Vagina (tissue), 2 donors: ENCODE results near the gene DNAJC3. TPM values are rescaled to one million over a fixed set of nuclear protein-coding genes. Genes with fewer than 3 reads are reported as not detected.
"Not testable (repeated sequence)": the region's sequence is repeated elsewhere in the genome, so short reads cannot be mapped to it uniquely, and the experiment has no call there.

Experiments
- DNase-seq, 2 donors: peaks; one replicate each; pipeline ENCODE4 v3.0.0-alpha.2; 2017; ENCODE audit errors: extremely low spot score in 2 of 2
- H3K27ac ChIP-seq: fragments of 200-600 bp; sonication (generic); one replicate; pipeline ENCODE4 v1.5.1; 2019
- H3K27me3 ChIP-seq: fragments of 200-600 bp; sonication (generic); one replicate; pipeline ENCODE4 v1.5.1; 2019
- H3K36me3 ChIP-seq, 2 donors: fragments of 200-600 bp; sonication (generic); one replicate each; pipeline ENCODE4 v1.5.1; 2017 to 2019
- H3K4me1 ChIP-seq: fragments of 200-600 bp; sonication (generic); one replicate; pipeline ENCODE4 v1.5.1; 2019
- H3K4me3 ChIP-seq, 2 donors: fragments of 200-600 bp; sonication (generic); 1 replicate in 1 of 2; 2 replicates in 1 of 2; pipeline ENCODE4 v1.5.1; 2016 to 2019
- H3K9me3 ChIP-seq: fragments of 200-600 bp; sonication (generic); one replicate; pipeline ENCODE4 v1.5.1; 2019
- POLR2A ChIP-seq, 2 donors: fragments of 450-650 bp; IDR thresholded peaks; one replicate each; pipeline ENCODE4 v1.6.1; 2017; ENCODE audit warnings: antibody characterized with exemption in 2 of 2, mild to moderate bottlenecking in 2 of 2, moderate library complexity in 2 of 2
- POLR2AphosphoS5 ChIP-seq, 2 donors: sonication (generic); formaldehyde crosslinking; IDR thresholded peaks; one replicate each; pipeline ENCODE4 v1.9.0; 2017; ENCODE audit warnings: antibody characterized with exemption in 2 of 2, mild to moderate bottlenecking in 2 of 2, low read depth in 1 of 2; ENCODE audit not compliant: insufficient read depth in 1 of 2
- intact Hi-C: fragments of 100-400 bp; cut with DNase I; formaldehyde crosslinking; loops from one replicate; pipeline ENCODE4 v1.15.1; 2023
- total RNA-seq: library from RNA; depleted of rRNA; stranded (reverse); fragments of >200 nt; gene quantifications from one replicate; pipeline ENCODE4 v1.2.3, GENCODE V29; 2016
- TF ChIP-seq, protein P1 (sequence below), 3 experiments: fragments of 450-650 bp in 2 of 3; fragments of 200-600 bp in 1 of 3; sonication (generic) in 1 of 3; IDR thresholded peaks; one replicate each; pipeline ENCODE4 v1.5.1; 2017 to 2019; ENCODE audit warnings: antibody characterized with exemption in 3 of 3, mild to moderate bottlenecking in 2 of 3, moderate library complexity in 2 of 3

DNAJC3 gene
- total RNA-seq, 1 donor from 2014 or later: 33.1 TPM

GRCh38 chr13:95784900-95785290 is 108.0 kb downstream of the DNAJC3 start:
- no peak for DNase-seq
- Histone ChIP-seq H3K9me3 (no peaks in the 10 kb centered on the region), H3K4me3 (no peak overlapping the region), H3K36me3 (peaks cover 0 to 21% of the 10 kb centered on the region in 2 donors), H3K27me3 (no peaks in the 10 kb centered on the region), H3K27ac (no peak overlapping the region), H3K4me1 (peaks cover 11% of the 10 kb centered on the region)
- intact Hi-C loops: no loop called here
- TF ChIP-seq, protein P1, sequence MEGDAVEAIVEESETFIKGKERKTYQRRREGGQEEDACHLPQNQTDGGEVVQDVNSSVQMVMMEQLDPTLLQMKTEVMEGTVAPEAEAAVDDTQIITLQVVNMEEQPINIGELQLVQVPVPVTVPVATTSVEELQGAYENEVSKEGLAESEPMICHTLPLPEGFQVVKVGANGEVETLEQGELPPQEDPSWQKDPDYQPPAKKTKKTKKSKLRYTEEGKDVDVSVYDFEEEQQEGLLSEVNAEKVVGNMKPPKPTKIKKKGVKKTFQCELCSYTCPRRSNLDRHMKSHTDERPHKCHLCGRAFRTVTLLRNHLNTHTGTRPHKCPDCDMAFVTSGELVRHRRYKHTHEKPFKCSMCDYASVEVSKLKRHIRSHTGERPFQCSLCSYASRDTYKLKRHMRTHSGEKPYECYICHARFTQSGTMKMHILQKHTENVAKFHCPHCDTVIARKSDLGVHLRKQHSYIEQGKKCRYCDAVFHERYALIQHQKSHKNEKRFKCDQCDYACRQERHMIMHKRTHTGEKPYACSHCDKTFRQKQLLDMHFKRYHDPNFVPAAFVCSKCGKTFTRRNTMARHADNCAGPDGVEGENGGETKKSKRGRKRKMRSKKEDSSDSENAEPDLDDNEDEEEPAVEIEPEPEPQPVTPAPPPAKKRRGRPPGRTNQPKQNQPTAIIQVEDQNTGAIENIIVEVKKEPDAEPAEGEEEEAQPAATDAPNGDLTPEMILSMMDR (IDR thresholded peaks at IDR 0.05): no peak
- no peak for TF ChIP-seq POLR2AphosphoS5 (IDR thresholded peaks at IDR 0.05; ENCODE audit: insufficient read depth in 1 of 2, low read depth in 1 of 2)
- no peak for TF ChIP-seq POLR2A (IDR thresholded peaks at IDR 0.05)

GRCh38 chr13:95787356-95788099 is 110.6 kb downstream of the DNAJC3 start:
- peaks cover 0 to 36% of the 10 kb centered on the region in 2 donors for H3K36me3 ChIP-seq
- H3K4me3 ChIP-seq: no peak overlapping the region
- no peaks in the 10 kb centered on the region for H3K9me3 ChIP-seq
- no peaks in the 10 kb centered on the region for H3K27me3 ChIP-seq
- H3K4me1 ChIP-seq: peaks cover 11% of the 10 kb centered on the region
- no peak for DNase-seq
- TF ChIP-seq POLR2AphosphoS5 (IDR thresholded peaks at IDR 0.05; ENCODE audit: insufficient read depth in 1 of 2, low read depth in 1 of 2): no peak
- TF ChIP-seq POLR2A (IDR thresholded peaks at IDR 0.05): no peak
- TF ChIP-seq, protein P1 (IDR thresholded peaks at IDR 0.05): no peak
- no peak overlapping the region for H3K27ac ChIP-seq
- intact Hi-C loops: no loop called here

GRCh38 chr13:95788100-95788463 is 111.1 kb downstream of the DNAJC3 start:
- no peak for DNase-seq
- Histone ChIP-seq H3K9me3 (no peaks in the 10 kb centered on the region), H3K4me1 (peaks cover 11% of the 10 kb centered on the region), H3K27ac (no peak overlapping the region), H3K27me3 (no peaks in the 10 kb centered on the region), H3K4me3 (no peak overlapping the region), H3K36me3 (peaks cover 0 to 40% of the 10 kb centered on the region in 2 donors)
- TF ChIP-seq POLR2AphosphoS5 (IDR thresholded peaks at IDR 0.05; ENCODE audit: insufficient read depth in 1 of 2, low read depth in 1 of 2): no peak
- intact Hi-C loops: no loop called here

DNA sequence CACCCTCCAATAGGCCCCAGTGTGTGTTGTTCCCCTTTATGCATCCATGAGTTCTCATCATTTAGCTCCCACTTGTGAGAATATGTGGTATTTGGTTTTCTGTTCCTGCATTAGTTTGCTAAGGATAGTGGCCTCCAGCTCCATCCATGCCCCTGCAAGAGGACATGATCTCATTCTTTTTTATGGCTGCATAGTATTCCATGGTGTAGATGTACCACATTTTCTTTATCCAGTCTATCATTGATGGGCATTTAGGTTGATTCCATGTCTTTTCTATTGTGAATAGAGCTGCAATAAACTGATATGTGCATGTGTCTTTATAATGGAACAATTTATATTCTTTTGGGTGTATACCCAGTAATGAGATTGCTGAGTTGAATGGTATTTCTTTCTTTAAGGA is 112.4 kb downstream of the DNAJC3 start:
- H3K4me1 ChIP-seq, H3K9me3 ChIP-seq, H3K27me3 ChIP-seq, H3K4me3 ChIP-seq, intact Hi-C loops, H3K27ac ChIP-seq, DNase-seq: not testable (repeated sequence)
- peaks cover 0 to 46% of the 10 kb centered on the region in 2 donors for H3K36me3 ChIP-seq

DNA sequence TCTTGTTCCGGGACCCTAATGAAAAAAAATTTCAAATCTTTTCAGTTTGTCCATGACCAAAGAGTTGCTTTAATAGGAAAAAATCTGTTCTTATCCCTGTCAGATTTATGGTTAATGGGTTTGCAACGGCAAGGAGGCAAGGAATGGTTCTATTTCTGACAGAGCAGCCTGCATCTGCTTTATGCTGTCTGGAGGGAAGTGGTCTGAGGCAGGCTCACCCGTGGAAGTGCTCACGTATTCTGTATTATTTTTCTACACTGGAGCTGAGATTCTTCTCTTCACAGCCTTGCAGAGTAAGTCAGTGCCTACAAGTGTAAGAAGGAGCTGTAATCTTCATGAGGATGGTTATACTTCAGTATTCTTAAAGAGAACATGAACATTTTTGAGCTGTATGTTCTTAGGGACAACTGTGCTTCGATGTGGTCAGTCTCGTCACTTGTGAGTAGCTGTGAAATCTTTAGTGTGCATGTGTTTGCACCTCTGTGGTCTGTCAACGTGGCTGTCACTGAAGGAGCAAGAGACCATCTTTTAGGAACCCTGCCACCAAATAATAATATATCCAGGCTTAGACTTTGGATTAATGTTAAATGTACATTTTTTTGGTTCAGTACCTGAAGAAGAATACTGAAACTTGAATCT is 114.3 kb downstream of the DNAJC3 start:
- Histone ChIP-seq H3K27ac (no peak overlapping the region), H3K27me3 (no peaks in the 10 kb centered on the region), H3K4me3 (no peak overlapping the region), H3K36me3 (peaks cover 0 to 46% of the 10 kb centered on the region in 2 donors), H3K4me1 (no peaks in the 10 kb centered on the region), H3K9me3 (no peaks in the 10 kb centered on the region)
- intact Hi-C loops: no loop called here
- no peak for DNase-seq
- TF ChIP-seq POLR2AphosphoS5 (IDR thresholded peaks at IDR 0.05; ENCODE audit: insufficient read depth in 1 of 2, low read depth in 1 of 2): no peak
- no peak for TF ChIP-seq POLR2A (IDR thresholded peaks at IDR 0.05)
- TF ChIP-seq, protein P1 (IDR thresholded peaks at IDR 0.05): no peak

DNA sequence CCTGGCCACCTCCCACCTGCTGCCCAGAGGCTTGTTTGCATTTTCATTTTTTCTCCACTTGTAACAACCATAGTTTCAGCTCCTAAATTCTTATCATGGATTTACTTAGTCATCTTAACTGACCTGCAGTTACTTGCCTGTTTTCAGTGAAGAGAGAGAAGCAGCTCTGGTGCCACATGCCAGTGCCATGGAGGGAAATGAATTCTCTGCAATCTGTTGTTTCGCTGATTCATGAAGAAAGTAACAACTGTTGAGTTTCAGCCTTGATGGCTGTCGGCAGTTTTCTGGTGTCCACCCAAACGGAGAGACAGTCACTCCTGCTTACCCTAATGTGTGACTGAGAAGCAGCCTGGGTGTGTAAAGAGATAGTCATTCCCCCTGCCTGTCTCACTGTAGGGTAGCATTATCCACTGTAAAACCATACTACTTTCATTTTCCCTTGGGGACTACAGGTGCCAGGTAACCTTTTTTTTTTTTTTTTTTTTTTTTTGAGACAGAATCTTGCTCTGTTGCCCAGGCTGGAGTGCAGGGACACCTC is 116.1 kb downstream of the DNAJC3 start:
- Histone ChIP-seq H3K4me3 (no peak overlapping the region), H3K27me3 (no peaks in the 10 kb centered on the region), H3K4me1 (no peaks in the 10 kb centered on the region), H3K36me3 (peaks cover 0 to 32% of the 10 kb centered on the region in 2 donors), H3K27ac (no peak overlapping the region), H3K9me3 (no peaks in the 10 kb centered on the region)
- no peak for DNase-seq
- no peak for TF ChIP-seq POLR2AphosphoS5 (IDR thresholded peaks at IDR 0.05; ENCODE audit: insufficient read depth in 1 of 2, low read depth in 1 of 2)
- TF ChIP-seq, protein P1 (IDR thresholded peaks at IDR 0.05): no peak
- no peak for TF ChIP-seq POLR2A (IDR thresholded peaks at IDR 0.05)
- intact Hi-C loops: no loop called here
